Ishikawa (cell line): ENCODE results near the gene SCAANT1.

Experiments
- CEBPB ChIP-seq: IDR thresholded peaks from 2 replicates; pipeline ENCODE4 v1.6.1; 2012
- EP300 ChIP-seq: IDR thresholded peaks from 2 replicates; pipeline ENCODE4 v1.6.1; 2012; ENCODE audit warnings: borderline replicate concordance
- RAD21 ChIP-seq: IDR thresholded peaks from 2 replicates; pipeline ENCODE4 v1.6.1; 2012; ENCODE audit warnings: low read depth
- TF ChIP-seq, protein P1 (sequence below): IDR thresholded peaks from 2 replicates; pipeline ENCODE4 v1.6.1; 2012

GRCh38 chr3:63937661-63938651, 25.8 kb upstream of the SCAANT1 start:
- TF ChIP-seq, protein P1, sequence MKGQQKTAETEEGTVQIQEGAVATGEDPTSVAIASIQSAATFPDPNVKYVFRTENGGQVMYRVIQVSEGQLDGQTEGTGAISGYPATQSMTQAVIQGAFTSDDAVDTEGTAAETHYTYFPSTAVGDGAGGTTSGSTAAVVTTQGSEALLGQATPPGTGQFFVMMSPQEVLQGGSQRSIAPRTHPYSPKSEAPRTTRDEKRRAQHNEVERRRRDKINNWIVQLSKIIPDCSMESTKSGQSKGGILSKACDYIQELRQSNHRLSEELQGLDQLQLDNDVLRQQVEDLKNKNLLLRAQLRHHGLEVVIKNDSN: no peak
- TF ChIP-seq EP300 (no peak), CEBPB (no peak), RAD21 (no peak)
